PC-9 (cell line): ENCODE results near the gene EFCAB11.

ENCODE experiments used
- EZH2 ChIP-seq: fragments of 200-600 bp; sonication (generic); IDR thresholded peaks from 2 replicates; pipeline ENCODE4 v1.8.0; 2017; ENCODE audit warnings: antibody characterized with exemption, low read depth
- TF ChIP-seq, protein P1 (sequence below): fragments of 200-600 bp; sonication (generic); conservative IDR thresholded peaks from 2 replicates; pipeline ENCODE4 v1.6.1; 2017; ENCODE audit warnings: mixed run types, antibody characterized with exemption, mild to moderate bottlenecking, moderate library complexity

DNA sequence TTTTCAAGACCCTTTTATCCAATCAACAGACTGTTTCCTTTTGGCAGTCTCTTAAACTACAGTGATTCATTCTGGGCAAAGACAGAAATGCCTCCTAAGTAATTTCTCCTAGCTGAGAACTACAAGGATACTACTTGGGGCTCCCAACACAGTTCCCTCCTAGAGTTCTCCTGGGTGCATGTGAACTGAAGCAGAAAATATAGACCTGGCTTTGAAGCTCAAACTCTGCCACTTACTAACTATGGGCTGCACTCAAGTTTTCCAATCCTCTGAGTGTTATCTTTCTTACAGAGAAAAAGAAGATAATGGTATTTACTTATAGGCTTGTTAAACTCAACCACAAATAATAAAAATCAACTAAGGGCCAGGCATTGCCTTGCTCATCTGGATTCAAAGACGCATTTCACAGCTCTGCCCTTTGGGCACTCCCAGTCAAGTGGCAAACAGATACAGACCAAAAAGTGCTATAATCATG, 97.6 kb downstream of the EFCAB11 start:
- TF ChIP-seq, protein P1, sequence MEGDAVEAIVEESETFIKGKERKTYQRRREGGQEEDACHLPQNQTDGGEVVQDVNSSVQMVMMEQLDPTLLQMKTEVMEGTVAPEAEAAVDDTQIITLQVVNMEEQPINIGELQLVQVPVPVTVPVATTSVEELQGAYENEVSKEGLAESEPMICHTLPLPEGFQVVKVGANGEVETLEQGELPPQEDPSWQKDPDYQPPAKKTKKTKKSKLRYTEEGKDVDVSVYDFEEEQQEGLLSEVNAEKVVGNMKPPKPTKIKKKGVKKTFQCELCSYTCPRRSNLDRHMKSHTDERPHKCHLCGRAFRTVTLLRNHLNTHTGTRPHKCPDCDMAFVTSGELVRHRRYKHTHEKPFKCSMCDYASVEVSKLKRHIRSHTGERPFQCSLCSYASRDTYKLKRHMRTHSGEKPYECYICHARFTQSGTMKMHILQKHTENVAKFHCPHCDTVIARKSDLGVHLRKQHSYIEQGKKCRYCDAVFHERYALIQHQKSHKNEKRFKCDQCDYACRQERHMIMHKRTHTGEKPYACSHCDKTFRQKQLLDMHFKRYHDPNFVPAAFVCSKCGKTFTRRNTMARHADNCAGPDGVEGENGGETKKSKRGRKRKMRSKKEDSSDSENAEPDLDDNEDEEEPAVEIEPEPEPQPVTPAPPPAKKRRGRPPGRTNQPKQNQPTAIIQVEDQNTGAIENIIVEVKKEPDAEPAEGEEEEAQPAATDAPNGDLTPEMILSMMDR: no peak
- no peak for TF ChIP-seq EZH2
